Osteocyte (in vitro differentiated cells): Measurements from ENCODE around the gene SLC26A8. TPM values are rescaled to one million over a fixed set of nuclear protein-coding genes. Genes with fewer than 3 reads are reported as not detected.

ENCODE experiments used
- DNase-seq: peaks from one replicate; pipeline ENCODE4 v3.0.0; 2021; ENCODE audit warnings: mixed read lengths; ENCODE audit not compliant: unreplicated experiment; ENCODE audit errors: extremely low spot score
- H3K27ac Mint-ChIP-seq: one replicate; pipeline ENCODE4 v1.8.0; 2021; ENCODE audit warnings: mild to moderate bottlenecking, mixed read lengths; ENCODE audit not compliant: unreplicated experiment
- H3K27me3 Mint-ChIP-seq: one replicate; pipeline ENCODE4 v1.8.0; 2021; ENCODE audit warnings: mixed read lengths; ENCODE audit not compliant: unreplicated experiment
- H3K36me3 Mint-ChIP-seq: one replicate; pipeline ENCODE4 v1.8.0; 2021; ENCODE audit warnings: mixed read lengths; ENCODE audit not compliant: unreplicated experiment
- H3K4me1 Mint-ChIP-seq: one replicate; pipeline ENCODE4 v1.8.0; 2021; ENCODE audit warnings: mixed read lengths; ENCODE audit not compliant: unreplicated experiment
- H3K4me3 Mint-ChIP-seq: one replicate; pipeline ENCODE4 v1.8.0; 2021; ENCODE audit warnings: mild to moderate bottlenecking, moderate library complexity, mixed read lengths; ENCODE audit not compliant: unreplicated experiment
- H3K9me3 Mint-ChIP-seq: one replicate; pipeline ENCODE4 v1.8.0; 2021; ENCODE audit warnings: mixed read lengths; ENCODE audit not compliant: unreplicated experiment
- total RNA-seq: library from RNA; stranded (reverse); gene quantifications from 2 replicates; pipeline ENCODE4 v1.2.1, GENCODE V29; 2021
- TF ChIP-seq, protein P1 (sequence below): fragments of 200-600 bp; sonication (generic); IDR thresholded peaks from 2 replicates; pipeline ENCODE4 v1.5.0; 2021; ENCODE audit warnings: antibody characterized with exemption, mild to moderate bottlenecking, moderate library complexity

The SLC26A8 gene
- total RNA-seq, 1 donor from 2014 or later = not detected

DNA sequence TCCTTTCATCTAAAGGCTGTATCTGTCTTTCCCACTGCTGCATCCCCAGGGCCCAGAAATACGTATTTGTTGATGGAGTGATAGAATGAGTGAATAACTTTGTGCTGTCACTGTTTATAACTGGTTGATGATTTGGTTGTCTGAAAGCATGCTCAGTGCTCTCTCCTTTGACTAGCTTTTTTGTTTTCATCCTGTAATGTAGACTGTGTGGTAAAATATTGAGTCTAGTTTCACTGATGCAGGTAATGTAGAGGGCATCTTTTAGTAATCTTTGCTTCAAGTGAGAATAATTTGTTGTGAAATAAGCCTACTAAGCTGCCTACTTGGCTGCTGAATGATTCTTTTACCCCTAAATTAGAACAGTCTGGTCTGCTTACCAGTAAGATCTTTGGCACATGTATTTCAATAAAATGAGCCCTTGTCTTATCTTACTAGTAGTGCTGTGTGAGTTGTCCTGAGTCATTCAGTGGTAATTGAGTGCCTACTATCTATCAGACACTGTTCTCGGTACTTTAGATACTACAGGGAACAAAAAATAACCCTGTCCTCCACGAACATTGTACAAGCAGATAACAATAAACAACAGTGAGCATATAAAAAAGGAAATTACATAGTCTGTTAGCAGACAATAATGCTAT lies 43.1 kb upstream of the SLC26A8 start:
- TF ChIP-seq, protein P1, sequence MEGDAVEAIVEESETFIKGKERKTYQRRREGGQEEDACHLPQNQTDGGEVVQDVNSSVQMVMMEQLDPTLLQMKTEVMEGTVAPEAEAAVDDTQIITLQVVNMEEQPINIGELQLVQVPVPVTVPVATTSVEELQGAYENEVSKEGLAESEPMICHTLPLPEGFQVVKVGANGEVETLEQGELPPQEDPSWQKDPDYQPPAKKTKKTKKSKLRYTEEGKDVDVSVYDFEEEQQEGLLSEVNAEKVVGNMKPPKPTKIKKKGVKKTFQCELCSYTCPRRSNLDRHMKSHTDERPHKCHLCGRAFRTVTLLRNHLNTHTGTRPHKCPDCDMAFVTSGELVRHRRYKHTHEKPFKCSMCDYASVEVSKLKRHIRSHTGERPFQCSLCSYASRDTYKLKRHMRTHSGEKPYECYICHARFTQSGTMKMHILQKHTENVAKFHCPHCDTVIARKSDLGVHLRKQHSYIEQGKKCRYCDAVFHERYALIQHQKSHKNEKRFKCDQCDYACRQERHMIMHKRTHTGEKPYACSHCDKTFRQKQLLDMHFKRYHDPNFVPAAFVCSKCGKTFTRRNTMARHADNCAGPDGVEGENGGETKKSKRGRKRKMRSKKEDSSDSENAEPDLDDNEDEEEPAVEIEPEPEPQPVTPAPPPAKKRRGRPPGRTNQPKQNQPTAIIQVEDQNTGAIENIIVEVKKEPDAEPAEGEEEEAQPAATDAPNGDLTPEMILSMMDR = no peak
- Mint-ChIP-seq H3K27me3 (no peaks in the 10 kb centered on the region), H3K9me3 (no peaks in the 10 kb centered on the region), H3K27ac (no peak overlapping the region), H3K36me3 (peaks cover 3% of the 10 kb centered on the region), H3K4me3 (no peak overlapping the region), H3K4me1 (peaks cover 28% of the 10 kb centered on the region)
- DNase-seq = no peak

DNA sequence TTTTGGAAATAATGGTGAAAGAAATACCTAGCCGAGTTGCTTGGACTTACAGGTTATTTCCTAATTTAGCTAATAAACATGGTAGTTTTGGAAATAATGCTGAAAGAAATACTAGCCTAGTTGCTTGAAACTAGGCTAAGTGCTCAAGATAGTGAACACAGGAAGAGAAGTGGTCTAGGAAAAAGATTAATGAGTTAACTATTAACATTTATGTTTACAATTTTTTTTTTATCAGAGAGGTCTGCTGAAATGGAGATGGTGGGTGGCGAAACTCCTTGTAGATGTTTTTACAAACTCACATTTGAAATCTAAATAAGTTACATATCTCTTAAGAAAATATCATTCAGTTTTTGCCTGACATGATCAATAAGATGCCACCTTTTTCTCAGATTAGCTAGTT lies 42.4 kb upstream of the SLC26A8 start:
- no peaks in the 10 kb centered on the region for H3K9me3 Mint-ChIP-seq
- H3K36me3 Mint-ChIP-seq = peaks cover under 1% of the 10 kb centered on the region

DNA sequence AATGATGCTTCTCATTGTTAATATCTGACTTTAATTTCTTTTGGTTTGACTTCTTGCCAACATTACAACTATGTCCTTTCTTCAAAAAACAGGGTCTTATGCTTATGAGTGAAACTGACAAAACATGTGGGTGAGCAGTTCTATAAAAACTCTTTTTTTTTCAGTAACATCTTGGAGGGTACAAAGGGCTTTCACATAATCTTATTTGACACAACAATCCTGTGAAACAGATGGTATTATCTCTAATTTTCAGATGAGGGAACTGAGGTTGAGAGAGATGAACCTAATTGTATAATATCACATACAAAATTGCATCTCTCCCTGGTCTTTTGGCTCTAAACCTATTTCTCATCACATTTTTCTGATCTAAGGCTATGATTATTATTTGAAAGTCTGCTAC lies 41.5 kb upstream of the SLC26A8 start:
- Mint-ChIP-seq H3K27me3 (no peaks in the 10 kb centered on the region), H3K4me3 (no peak overlapping the region), H3K27ac (no peak overlapping the region), H3K36me3 (peaks cover 7% of the 10 kb centered on the region), H3K4me1 (peaks cover 28% of the 10 kb centered on the region), H3K9me3 (no peaks in the 10 kb centered on the region)
- TF ChIP-seq, protein P1 = no peak
- DNase-seq = no peak

More for the DNA sequence above, 42.4 kb upstream of the SLC26A8 start:
- TF ChIP-seq, protein P1 = no peak
- H3K4me3 Mint-ChIP-seq = no peak overlapping the region
- no peaks in the 10 kb centered on the region for H3K27me3 Mint-ChIP-seq
- peaks cover 28% of the 10 kb centered on the region for H3K4me1 Mint-ChIP-seq
- DNase-seq = no peak
- no peak overlapping the region for H3K27ac Mint-ChIP-seq

DNA sequence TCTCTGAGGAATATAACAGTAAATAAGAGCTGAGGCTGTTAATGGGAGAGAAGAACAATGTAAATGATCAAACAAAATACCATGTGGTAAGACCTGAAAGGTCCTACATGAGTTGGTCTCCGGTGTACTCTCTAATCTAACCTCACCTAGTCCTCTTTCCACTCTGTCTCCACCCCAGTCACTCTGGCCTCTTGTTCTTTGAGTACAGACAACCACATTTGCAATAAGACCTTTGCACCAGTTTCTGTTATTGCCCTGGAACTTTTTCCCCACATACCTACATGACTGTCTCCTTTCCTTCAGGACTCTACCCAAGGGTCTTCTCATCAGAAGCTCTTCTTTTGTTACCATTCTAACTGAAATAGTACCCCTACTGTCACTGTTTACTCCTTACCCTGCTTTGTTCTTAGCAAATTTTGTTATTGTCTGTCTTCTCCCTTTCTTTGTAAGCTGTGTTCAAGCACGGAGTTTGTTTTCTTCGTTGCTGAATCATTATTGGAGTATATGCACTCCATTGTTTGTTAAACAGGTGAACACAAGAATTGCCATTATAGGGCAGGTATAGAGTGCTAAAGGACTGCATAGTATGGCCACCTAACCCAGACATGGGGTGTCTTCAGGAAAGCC lies 40.4 kb upstream of the SLC26A8 start:
- Mint-ChIP-seq H3K27ac (no peak overlapping the region), H3K4me1 (peaks cover 28% of the 10 kb centered on the region), H3K9me3 (no peaks in the 10 kb centered on the region), H3K36me3 (peaks cover 12% of the 10 kb centered on the region), H3K4me3 (no peak overlapping the region), H3K27me3 (no peaks in the 10 kb centered on the region)
- TF ChIP-seq, protein P1 = no peak
- no peak for DNase-seq

DNA sequence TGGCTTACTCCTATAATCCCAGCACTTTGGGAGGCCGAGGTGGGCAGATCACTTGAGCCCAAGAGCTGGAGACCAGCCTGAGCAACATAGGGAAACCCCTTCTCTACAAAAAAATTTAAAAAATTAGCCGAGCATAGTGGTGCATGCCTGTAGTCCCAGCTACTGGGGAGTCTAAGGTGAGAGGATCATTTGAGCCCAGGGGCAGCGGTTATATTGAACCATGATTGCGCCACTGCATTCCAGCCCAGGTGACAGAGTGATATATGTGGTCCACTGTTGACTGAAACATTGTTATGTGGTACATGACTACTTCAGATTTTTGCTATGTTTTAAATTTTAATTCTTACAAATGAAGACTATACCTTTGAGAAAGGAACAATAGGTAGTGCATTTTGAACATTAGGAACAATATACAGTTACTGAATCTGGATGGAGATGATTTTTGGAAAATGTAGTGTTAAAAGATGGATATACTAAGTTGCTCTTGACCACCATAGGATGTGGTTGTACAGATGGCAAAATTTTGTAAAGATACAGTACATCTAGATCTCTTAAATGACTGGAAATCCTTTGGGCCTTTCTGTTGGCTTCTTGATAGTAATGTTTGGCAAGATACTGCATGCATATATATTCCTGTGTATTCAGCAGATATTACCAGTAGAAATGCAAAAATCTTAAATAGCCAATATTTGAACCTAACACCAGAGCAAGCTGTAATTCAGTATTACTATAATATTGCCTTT lies 39.0 kb upstream of the SLC26A8 start:
- TF ChIP-seq, protein P1 = no peak
- Mint-ChIP-seq H3K4me3 (no peak overlapping the region), H3K27ac (no peak overlapping the region), H3K27me3 (no peaks in the 10 kb centered on the region), H3K4me1 (peaks cover 27% of the 10 kb centered on the region), H3K36me3 (peaks cover 18% of the 10 kb centered on the region), H3K9me3 (no peaks in the 10 kb centered on the region)
- no peak for DNase-seq
